NAMALWA (cell line): ENCODE data around the gene DLL1.
A peak's percentile ranks its signal among the peaks of the same experiment; 100 is the strongest.
"Not testable (repeated sequence)": the region's sequence is repeated elsewhere in the genome, so short reads cannot be mapped to it uniquely, and the experiment has no call there.

Source experiments
- DNase-seq: peaks from one replicate; pipeline ENCODE4 v3.0.0-alpha.2; 2015; ENCODE audit warnings: low spot score

Gene DLL1

DNA sequence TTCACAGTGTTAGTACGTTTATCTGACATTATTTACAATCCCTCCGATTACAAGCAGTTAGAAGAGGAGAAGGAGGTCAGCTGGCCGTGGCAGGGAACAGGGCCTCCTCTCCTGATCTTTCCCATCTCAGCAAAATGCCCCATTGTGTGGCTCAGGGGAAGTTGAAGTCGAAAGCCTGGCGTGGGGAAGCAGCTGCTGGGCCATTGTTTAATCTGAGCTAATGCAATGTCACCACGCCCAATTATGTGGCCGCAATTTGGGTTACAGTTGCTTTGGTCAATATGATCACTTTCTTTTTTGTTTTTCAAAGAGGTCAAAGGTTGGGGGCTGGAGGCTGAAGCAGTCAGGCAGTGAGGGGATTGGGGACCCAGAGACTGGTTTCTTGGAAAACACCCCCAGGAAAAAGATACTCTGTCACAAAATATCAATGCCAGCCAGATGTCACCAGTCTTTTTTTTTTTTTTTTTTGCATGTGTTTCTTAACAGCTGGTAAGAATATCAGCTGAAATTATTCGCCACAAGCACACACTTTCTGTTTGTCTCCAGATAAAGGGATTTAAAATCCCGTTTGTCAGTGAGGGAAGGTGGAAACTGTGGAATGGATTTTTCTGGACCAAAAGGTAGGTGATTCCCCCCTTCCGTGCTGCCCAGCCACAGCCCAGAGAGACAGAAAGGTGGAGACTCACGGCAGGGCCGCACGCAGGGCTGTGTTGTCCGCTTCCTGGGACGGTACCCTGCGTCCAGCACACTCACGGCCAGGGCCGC is 24.6 kb downstream of the DLL1 start:
- DNase-seq, result no peak

DNA sequence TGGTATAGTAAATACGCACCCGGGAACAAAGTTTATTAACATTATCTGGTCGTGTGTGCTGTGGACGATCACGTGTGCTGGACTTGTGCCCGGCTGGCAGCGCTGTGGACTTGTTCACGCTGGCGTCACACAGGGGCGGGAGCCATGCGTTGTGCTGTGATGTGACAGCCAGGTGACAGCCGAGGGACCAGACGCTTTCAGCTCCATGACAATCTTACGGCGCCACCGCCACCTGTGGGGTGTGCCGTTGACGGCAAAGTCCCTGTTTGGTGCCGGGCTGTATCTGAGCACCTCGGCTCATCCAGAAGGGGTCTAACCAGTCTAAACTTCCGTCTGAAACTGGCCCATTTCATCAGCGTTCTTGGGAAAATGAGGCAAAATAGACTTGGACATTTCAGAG is 25.2 kb downstream of the DLL1 start:
- no peak for DNase-seq

DNA sequence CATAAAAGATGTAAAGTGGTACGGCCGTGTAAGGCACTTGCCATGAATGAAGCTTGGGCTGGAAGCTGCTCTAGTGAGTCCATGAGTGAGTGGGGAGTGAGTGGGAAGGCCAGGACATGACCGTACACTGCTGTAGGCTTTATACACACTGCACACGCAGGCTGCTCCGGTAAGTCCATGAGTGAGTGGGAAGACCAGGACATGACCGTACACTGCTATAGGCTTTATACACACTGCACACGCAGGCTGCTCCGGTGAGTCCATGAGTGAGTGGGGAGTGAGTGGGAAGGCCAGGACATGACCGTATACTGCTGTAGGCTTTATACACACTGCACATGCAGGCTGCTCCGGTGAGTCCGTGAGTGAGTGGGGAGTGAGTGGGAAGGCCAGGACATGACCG is 26.2 kb downstream of the DLL1 start:
- not testable (repeated sequence) for DNase-seq

DNA sequence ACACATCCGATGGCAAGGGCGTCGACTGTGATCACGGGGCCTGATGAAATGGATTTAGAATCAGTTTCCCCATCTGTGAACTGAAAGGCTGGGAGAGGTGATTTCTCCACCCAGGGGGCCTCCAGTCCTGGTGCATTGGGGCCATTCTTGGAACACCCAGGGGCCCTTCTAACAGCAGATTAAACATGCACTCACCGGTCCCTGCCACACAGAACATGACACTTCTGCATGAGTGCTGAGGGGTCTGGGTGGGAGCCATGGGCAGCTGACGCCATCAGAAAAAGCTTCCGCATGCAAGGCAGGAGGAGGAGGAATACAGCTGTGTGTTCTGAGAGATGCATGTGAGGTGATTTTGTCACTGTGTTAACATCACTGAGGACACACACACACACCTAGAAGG is 26.8 kb downstream of the DLL1 start:
- no peak for DNase-seq

DNA sequence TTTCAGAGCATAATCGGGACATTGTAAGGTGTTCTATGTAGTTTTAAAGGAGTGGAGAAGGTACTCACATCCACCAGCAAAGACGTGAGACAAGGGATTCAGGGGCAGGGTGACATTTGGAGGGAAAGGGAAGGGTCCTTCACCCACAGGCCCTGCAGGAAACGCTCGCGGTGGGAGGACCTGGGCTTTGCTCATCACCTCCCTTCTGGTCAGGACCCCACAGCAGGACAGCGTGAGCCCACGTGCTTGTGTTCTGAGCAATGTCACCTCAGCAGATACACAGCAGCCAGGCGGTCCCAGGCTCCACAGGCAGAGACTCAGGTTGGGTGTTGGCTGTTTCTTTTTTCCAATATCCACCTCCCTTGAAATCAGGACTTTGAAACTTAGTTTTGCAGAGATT is 27.5 kb downstream of the DLL1 start:
- no peak for DNase-seq

DNA sequence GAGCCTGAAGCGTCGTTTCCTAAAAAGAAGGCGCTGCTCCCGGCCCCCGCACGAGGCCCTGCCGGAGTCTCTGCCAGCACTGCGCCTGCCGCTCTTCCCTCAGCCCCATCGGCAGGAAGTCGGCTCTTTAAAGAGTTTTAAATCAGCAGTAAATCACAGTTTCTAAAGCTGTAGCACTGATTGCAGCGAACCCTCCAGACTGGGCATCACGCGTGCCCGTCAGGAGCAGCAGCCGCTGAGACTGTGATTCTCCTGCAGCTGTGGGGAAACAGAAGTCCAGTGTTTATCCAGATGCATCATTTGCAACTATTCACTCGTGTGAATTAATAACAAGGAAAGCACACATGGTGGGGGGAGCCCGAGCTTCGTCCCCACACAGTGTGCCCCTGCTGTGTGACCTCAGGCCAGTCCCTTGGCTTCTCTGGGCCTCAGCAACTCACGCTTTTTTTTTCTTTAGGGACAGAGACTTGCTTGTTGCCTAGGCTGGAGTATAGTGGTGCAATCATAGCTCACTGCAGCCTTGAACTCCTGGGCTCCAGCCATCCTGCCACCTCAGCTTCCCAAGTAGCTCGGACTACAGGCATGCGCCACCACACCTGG is 28.3 kb downstream of the DLL1 start:
- no peak for DNase-seq

DNA sequence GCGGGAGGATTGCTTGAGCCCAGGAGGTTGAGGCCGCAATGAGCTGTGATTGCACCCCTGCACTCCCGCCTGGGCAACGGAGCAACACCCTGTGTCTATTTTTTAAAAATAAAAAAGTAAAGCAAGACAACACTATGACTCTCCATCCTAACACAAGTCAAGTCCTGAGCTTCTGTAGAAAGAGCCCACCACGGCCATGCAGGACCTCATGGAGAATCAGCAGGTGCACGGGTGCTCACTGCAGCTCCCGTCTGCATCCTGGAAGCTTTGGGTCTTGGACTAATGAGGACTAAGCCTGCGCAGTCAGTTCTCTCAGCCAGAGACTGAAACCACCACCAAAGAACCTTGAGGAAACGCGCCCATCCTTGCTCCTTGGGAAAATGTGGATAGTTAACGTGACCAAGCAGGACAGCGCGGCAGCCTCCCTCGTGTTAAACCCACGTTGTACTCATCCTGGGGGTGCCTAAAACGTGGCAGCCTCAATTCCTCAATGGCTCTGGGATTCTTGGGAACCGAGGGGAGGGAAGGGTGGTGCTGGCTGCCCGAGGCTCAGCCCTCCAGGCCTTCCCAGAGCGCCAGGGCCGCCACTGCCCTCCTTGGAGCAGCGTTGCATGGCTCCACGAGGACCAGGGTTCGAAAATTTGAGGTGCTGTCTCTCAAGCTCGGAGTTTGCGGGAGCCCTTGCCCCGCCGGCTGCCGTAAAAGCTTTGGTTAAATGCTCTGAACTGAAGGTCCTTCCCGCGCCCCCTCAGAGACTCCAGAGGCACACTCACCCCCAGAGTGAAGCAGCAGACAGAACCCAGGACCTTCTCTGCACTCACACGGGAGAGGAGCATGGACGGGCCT is 29.0 kb downstream of the DLL1 start:
- no peak for DNase-seq

DNA sequence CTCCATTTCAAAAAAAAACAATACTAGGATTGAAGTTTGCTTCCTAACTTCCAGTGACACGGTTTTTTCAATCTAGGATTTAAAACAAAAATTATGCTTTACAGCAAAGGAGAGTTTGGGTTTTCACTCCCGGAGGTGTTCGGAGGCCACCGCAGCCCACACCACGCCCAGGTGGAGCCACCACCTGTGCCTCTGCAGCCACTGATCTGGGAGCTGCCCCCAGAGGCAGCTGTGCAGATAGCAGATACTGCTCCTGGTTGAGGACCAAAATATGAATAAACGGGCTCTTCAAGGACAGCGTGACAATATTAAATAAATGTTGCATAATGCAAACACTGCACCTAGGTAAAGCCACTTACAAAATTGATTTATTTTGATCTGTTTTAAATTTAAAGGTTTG is 30.2 kb downstream of the DLL1 start:
- DNase-seq, result peak; percentile 17

DNA sequence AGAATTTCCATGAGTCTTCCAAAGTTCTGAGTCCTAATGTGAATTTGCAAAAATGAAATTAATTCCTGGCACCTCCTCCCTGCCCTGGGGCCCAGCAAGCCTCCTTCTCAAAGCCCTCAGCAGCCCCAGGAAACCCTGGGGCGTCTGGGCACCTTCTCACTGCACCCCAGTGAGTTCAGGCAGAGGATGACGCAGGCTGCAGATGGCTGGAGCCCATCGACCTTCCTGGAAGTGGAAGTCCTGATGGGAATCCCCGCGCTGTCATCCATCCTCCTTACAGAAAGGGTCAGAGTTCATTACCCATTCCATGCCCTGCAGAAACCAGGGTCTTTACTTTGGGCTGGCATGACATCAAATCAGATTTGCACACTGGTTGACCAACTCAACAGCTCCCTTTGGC is 31.6 kb downstream of the DLL1 start:
- DNase-seq, result no peak

DNA sequence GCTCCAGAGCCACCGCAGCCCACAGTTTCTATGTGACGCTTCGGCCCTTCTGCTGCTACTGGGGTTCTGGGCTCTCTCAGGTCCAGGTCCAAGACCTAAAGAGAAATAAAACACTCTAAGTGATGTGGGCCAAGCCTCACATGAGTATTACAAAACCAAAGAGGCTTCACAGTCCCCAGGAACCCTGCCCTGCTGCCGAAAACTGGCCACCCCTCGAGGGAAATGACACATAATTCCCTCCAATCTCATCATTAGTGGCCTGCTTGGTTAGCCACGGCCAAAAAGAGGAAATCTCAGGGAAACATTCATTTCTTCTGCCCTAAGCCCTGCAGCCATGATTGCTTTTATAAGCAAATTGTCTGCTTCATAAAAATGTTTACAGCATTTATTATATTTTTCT is 32.5 kb downstream of the DLL1 start:
- DNase-seq, result no peak

DNA sequence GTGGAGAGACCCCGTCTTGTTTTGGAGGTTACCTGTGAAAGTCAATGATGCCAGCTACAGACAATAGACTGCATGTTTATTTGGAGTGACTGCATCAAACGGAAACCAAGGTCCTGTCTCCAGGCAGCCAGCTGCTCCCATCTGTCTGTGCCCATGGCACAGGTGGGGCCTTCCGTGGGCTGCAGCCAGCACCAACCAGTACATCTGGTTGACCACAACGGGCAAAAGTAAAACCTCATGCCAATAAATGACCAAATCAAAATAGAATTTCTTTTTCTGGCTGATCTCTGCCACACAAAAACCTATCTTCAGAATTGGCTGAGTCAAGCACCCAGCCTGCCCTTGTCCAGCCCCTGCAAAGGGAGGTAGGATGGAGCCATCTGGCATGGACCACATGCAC is 33.5 kb downstream of the DLL1 start:
- no peak for DNase-seq

DNA sequence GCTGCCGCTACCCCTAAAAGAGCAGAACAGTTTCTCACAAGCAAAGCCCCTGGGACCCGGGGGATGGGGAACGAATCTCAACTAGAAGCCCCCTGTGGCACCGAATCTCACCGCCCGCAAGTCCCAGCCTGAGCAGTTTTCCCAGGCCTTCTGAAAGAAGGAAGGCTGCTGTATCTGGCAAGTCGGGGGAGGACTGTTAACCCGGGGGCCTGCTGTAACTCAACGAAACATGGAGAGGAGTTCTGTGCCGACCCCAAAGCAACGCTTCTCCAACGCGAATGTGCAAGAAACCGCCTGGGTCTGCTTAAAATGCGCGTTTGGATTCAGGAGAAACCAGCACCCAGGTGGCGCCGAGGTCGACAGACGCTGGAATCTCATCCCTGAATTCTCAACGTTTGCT is 34.2 kb downstream of the DLL1 start:
- no peak for DNase-seq

DNA sequence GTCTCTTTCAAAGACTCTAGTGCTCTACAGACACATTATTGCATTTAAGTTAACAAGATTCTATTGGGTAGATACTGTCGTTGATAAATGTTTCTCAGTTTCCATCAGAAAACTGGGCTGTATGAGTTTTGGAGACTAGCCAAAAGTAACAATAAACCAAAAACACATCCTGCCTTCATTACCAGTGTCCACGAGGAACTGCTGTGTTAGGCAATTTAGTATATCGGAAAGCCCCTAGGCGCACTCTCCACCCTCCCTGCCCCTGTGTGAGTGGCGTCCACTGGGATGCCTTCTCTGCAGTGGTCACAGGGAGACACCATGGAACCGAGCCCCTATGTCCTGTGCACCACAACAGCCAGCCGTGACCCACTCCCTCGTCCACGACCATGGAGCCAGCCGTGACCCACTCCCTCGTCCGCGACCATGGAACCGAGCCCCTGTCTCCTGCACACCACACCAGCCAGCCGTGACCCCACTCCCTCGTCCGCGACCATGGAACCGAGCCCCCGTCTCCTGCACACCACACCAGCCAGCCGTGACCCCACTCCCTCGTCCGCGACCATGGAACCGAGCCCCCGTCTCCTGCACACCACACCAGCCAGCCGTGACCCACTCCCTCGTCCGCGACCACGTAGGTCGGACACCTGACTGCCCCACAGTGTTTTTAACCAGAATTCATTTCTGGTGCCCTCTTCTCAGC is 35.3 kb downstream of the DLL1 start:
- no peak for DNase-seq

DNA sequence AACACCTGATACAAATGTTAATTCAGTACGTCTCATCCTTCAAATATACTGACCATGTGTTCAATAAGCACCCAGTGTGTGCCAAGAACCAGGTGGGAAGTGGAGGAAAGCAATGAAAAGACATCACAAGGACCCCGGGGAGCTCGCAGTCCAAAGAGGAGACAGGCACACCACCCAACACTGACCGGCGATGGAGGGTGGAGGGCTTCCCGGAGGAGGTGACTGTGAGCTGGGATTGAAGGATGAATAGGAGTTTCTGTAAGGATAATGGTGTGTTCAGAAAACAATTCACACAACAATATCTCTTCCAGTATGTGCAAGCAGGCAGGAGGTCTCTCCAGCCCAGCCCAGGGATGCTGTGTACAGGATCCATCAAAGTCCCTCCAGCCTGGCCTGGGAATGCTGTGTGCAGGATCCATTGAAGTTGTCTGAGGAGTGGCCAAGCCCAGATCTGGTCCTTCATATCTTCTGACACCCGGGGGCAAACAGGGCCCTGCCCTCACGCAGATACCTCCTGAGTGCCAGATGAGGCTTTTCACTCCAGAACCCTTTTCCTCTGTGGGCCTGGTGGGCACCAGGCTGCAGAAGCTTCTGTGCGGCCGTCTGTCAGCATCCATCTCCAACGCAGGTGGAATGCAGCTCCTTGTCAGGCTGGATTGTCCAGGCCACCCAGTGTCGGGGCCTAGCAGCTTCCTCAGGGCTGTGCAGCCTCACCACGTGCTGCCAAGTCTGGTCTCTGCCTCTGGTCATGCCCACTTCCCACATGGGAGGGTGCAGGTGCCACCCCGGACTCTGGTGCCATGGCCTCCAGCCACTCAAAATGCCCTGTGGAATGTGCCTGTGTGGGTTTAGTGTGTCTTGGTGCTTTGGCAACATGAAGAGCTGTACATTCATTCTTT is 36.3 kb downstream of the DLL1 start:
- no peak for DNase-seq

DNA sequence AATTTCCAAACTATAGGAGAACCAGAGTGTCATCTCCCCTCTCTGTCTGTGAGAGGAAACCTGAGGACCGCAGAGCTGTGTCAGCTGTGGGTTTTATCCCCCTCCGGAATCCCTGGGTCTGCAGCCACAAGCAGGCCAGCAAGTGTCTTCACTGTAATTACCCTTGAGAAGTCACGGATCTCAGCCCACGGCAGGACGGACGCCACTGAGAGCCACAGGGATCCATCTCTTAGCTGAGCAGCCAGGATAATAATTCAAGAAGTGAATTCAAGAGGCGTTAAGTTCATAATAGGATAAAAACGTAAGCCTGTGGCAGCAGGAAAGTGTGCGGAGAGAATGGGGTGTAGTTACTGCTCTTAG is 37.0 kb downstream of the DLL1 start:
- DNase-seq, result no peak

DNA sequence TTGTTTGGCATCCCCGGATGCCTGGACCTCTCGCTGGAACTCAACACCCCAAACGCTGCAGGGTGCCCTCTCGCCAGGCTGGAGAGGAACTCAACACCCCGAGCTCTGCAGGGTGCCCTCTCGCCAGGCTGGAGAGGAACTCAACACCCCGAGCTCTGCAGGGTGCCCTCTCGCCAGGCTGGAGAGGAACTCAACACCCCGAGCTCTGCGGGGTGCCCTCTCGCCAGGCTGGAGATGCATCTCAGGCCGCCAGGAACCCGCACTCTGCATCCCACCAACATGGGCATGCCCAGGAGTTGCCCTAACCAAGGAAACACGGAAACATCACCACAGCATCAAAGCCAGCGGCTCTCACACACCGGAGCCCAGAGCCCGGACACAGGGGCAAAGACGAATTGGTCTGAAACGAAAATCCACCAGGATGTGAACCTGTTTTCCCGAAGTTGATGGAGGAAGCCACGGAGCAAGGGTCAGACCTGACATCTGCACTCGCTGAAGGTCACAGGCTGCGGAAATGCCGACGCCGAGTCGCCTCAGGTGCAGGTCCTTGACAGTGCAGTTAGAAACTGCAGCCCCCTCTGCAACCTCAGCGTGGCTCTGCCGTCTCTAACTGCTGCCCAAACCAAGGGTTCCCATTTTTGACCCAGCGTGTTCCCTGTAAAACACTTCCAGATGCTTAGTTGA is 37.5 kb downstream of the DLL1 start:
- no peak for DNase-seq

DNA sequence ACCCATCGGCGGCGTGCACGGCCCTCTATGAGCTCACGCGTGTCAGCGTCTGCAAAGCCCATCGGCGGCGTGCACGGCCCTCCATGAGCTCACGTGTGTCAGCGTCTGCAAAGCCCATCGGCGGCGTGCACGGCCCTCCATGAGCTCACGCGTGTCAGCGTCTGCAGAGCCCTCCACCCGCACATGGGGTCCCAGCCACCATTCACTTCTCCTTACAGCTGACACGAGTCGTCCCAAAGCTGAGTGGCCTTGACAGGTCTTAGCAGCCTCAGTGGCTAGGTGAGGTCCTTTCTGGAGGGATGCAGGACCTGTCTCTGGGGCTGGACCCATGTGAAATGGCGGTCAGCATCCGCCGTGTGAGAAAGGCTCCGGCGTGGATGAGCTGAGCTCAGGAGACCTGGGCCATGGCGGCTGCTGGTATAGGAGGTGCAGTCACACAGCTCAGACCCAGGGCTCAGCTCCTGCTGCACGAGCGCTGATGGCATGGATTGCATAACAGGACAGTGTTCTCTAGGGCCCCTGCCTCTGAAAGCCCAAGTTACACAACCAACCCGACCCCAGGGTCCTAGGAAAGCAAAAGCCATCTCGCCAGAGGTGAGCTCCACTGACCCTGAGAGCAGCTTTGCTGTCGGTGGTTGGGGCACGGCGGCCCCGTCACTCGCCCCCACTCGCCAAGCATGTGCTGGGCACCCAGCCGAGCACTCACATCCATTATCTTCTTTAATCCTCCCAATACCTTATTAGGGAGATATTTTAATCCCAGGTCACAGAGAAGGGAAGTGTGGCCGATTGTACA is 38.9 kb downstream of the DLL1 start:
- DNase-seq, result no peak

DNA sequence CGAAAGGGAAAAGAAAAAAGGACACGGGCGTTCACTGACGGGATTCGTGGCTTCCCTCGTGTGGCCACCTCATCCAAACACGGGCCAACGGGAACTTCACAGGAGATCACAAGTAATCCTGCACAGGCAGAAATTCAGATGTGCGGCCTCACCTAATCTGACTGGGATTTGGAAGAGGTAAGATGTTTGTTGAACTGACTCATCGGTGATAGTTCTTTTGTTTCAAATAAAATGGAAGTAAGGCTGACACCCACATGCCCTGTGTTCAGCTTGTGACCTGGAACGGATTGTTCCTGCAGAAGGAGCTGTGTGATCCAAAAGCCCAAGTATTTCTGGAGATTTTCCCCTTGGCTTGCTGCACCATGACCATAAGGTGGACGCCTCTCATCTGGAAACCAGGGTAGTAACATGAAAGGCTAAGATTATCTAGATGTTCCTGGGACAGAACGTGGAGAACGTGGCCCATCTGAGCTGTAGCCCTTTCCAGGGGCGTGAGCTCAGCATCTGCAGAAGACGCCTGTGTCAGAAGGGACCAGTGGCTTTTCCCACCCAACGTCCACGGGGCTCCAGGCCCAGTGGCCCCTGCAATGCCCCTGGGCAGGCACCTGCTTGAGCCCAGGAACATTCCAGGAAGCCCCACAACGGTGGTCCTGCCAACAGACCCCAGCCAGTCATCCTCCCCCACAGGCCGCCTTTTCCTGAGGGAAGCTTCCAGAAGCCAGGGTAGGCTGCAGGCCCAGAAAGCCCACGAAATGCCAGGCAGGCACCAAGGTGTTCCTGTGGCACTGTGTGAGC is 39.7 kb downstream of the DLL1 start:
- DNase-seq, result no peak

DNA sequence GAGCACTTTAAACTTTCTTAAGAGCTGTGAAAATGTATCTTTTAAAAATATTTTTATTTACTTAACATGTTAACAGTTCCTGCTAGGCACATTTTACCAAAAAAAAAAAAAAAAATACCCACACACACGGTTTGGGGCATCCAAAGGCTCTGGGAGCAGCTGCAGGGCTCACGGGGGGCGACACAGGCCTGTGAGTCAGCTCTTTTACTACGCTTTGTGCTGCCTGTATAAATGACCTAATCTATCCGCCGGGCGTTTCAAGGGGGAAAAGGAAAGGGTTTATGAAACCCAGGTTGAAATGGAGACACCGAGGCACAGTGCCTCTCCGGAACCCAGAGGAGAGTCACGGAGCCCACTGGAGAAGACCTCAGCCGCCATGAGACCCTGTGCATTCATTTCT is 40.4 kb downstream of the DLL1 start:
- no peak for DNase-seq
